OCI-LY7 (cell line): ENCODE measurements around the gene EYA2.

ENCODE experiments used
- EZH2phosphoT487 ChIP-seq: fragments of 200-600 bp; sonication (generic); IDR thresholded peaks from 2 replicates; pipeline ENCODE4 v1.6.1; 2018; ENCODE audit warnings: low read depth, borderline replicate concordance, mild to moderate bottlenecking, mixed run types, antibody characterized with exemption, low read length, moderate library complexity, mixed read lengths
- TF ChIP-seq, protein P1 (sequence below): fragments of 200-600 bp; sonication (generic); conservative IDR thresholded peaks from 2 replicates; pipeline ENCODE4 v1.5.1; 2014; ENCODE audit warnings: mild to moderate bottlenecking, antibody characterized with exemption, low read length, moderate library complexity, mixed read lengths

DNA sequence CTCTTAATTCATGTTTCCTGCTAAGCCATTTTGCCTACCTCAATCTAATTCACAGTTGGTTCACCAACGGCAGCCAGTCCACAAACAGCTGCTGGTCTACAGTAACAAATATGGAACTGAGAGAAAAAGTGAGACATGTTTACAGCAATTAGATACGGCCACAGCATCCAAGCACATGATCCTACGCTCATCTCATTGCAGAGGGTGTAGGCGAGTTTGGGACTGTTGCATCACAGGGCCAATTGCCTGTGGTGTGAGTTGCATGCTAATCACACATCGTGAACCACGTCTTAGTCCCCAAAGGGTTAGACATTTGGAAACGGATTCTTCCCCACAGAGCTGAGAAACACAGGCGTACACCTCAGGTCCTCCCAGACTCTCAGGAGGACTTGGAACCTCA is 166.9 kb downstream of the EYA2 start:
- TF ChIP-seq, protein P1, sequence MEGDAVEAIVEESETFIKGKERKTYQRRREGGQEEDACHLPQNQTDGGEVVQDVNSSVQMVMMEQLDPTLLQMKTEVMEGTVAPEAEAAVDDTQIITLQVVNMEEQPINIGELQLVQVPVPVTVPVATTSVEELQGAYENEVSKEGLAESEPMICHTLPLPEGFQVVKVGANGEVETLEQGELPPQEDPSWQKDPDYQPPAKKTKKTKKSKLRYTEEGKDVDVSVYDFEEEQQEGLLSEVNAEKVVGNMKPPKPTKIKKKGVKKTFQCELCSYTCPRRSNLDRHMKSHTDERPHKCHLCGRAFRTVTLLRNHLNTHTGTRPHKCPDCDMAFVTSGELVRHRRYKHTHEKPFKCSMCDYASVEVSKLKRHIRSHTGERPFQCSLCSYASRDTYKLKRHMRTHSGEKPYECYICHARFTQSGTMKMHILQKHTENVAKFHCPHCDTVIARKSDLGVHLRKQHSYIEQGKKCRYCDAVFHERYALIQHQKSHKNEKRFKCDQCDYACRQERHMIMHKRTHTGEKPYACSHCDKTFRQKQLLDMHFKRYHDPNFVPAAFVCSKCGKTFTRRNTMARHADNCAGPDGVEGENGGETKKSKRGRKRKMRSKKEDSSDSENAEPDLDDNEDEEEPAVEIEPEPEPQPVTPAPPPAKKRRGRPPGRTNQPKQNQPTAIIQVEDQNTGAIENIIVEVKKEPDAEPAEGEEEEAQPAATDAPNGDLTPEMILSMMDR: no peak
- no peak for TF ChIP-seq EZH2phosphoT487
